Midbrain (tissue), 1 donor: ENCODE results near the gene PHB1.

Experiments used
- DNase-seq: peaks from one replicate; lab custom pipeline; 2025; lab: John Stamatoyannopoulos, UW

PHB1 gene

DNA sequence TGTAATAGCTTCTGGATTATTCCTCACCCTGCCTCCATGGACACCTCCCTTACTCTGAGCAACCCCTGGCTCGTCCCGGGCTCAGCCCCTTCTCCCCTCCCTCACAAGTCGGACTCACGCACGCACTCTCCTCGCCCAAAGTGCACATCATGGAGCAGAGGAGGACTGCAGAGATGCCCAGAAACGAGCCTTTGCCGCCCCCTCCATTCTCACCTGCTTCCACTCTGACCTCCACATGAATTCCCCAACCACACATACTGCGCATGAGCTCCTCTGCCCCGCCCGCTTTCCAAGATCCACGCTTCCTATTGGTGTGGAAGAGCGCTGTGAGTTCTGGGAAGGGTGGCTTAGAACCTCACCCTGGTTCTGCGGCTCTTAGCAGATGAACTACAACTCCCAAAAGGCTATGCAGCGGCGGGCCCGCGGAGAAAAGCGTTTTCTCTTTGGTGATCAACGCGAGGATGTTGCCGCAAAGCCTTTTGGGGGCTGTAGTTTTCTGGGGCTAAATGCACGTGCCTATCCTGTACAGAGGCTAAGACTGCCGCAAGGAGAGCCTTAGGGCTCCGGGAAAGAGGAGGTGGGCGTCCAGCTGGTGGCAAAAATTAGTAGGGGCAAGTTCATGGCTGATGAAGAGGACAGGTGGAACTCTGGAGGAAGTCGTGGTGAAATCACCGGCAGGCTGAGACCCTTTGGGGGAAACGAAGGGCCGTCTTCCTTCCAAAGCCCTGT, at the start of gene PHB1:
Gene PHB1, minus strand, starts transcription at position 261 of the 729 bp plus-strand sequence. CDS start 1,618 bp downstream, outside the sequence.
- peak; percentile 98 for DNase-seq

GRCh38 chr17:49464049-49464448, 49.4 kb upstream of the PHB1 start:
- no peak for DNase-seq

DNA sequence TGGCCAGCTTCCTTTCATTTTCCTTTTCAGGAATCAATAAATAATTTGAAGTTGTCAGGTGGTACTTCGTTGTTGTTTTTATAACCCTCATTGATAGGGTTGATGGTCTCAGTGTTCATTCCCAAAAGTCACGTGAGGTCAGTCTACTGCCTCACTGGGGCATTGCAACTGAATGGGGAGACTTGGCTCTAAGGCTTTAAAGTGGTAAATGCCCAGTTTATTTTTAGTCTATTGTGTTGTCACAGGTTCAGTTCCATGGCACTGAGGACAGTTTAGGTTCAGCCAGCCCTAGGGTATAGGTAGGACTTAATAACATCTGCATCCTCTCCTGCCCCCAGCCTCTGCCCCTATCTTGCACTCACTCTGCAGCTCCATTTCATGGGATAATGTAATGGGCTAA, 46.9 kb upstream of the PHB1 start:
- DNase-seq, result no peak

- DNase-seq, result no peak
Measured at GRCh38 chr17:49460401-49460800, 45.7 kb upstream of the PHB1 start.

DNA sequence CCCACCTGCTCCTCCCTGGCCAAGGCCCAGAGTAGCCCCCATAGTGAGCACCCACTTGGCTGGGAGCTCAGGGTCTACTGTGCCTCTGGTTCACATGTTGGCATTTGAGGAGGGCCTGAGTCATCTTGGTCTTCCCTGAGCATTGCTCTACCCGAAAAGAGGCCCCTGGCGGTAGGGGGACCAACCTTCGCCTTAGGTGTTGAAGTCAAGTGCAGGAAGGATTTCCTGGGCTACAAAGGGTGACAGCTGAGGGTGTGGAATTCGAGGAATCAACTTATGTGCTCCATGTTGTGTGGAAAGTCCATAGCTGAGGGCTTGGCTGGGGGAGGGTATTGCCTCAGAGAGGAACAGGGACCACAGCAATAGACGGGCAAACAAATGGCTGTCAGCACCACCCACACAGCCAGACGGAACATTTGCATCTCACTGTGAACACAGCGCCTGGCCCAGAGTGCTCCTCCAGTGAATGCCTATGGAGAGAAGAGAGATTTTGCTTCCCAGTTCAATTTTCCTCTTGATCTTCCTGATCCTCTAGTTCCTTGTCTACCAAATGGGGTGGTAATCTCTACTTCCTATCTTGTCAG, 44.8 kb upstream of the PHB1 start:
- DNase-seq, result no peak

DNA sequence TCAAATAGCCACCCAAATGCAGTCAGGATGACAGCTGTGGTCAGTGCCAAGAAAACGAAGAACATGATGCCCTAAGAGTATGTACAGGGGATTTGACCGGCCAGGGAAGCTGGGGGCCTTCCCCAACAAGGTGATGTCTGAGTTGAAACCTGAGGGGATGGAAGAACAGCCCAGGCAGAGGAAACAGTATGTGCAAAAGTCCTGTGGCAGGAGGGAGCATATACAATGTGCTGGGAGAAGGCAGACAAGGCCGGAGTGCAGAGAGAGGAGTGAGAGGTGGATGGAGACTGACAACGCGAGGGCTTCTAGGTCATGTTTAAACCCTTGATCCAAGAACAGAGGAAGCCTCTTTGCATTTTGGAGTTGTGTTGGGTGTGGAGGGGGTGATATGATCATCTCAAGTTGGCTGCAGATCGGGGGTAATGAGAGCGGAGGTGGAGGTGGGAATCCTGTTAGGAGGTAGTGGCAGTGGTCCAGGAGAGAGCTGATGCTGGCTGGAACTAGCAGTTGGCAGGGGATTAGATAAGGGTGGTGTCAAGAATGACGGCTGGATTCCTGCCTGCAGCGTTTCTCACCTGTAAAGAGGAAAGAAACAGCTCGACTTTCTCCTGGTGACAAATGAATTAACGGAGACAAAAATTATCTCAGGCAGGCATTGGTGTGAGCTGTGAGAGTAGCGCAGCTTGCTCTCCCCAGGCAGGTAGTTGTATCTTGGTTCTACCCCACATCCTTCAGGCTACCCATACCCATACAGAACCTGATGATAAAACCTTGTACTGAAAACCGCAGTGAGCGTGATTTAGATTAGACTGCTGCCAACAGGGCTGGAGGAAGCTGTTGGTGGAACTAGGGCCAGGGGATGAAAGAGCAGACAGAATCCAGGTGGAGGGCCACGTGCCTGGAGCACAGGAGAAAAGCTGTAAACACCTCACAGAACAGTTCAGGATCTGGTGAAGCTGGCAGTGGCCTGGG, 43.2 kb upstream of the PHB1 start:
- no peak for DNase-seq

DNA sequence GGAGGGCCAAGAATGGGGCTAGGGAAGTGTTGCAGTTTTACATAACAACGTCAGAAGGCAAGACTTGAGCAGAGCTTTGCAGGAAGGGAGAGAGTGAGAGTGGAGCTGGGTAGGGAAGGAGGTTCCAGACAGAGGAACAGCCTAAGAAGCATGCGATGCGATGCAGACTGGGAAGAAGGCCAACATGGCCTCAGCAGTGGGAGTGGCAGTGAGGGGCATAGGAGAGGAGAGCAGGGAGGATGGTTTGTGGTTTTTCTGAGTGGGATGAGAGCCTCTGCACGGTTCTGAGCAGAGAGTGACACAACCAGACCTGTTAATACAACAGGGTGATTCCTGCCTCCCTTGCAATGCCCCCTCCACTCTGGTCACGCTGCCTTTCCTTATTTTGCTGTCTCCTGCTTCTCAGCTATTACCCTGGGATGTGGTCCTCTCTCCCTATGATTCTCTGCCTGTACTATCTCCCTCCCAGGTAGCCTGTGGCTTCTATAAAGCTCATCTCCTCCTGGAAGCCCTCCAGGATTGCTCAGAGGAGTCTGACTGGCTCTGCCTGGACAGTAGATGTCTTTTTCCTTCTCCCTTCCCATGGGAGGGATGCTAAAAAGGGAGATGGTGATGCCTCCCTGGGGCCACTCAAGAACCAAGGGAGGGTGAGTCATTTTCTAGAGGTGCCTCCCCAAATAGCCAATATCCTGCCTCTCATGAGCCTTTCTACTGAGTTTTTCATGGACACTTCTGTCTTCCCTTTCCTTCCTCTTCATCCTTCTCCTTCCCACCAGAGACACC, 41.7 kb upstream of the PHB1 start:
- DNase-seq, result no peak

GRCh38 chr17:49455272-49455861, 40.7 kb upstream of the PHB1 start:
- no peak for DNase-seq

- DNase-seq, result peak; percentile 54
Measured at GRCh38 chr17:49454050-49454449, 39.4 kb upstream of the PHB1 start.

GRCh38 chr17:49452661-49453060, 38.0 kb upstream of the PHB1 start:
- no peak for DNase-seq

DNA sequence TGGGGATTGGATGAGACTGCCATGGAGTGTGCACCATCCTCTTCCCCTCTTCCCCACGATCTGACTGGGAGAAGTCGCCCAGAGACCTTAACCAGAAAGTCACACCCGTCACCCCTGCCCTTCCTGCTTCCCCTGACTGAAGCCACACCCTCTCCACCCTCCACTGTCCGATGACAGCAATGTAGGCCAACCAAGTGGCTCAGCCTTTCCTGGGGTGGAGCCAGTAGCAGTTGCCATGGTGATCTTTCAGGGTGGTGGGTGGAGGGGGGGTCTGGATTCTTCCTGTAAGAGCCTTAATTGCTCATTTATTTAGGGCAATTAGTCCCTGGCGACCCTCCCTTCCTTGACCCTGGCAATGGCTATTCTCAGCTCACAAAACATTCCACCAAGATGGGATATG, 37.5 kb upstream of the PHB1 start:
- no peak for DNase-seq

DNA sequence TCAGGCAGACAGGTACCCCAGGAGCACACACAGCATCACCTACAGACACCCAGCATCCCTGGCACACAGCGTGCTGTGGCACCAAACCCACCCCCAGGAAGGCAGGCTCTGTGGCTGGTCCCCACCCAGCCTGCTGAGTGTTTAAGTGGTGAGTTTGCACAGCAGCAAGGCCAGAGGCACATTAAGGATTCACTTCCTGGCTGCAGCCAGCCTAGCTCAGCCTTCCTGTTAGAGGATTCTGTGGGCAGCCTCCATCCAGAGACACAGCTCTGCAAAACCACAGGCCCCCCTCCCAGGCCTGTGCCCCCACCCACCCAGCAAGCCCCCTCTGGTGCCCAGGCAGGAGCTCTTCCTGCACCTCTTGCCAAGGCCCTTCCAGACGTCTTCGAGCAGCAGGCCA, 36.1 kb upstream of the PHB1 start:
- DNase-seq, result no peak

DNA sequence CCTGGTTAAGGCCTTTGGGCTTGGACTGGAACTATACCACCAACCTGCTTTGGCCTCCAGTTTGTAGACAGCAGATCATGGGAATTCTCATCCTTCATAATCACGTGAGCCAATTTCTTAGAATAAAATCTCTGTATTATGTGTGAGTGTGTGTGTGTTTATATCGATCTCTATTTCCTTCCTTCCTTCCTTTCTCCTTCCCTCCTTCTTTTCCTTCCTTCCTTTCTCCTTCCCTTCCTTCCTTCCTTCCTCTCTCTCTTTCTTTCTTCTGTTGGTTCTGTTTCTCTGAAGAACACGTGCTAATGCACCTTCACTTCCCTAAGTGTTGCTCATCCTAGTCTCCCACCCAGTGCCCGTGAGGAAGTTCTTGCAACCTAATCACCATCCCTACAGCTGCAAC, 35.5 kb upstream of the PHB1 start:
- DNase-seq, result no peak

GRCh38 chr17:49447628-49448302, 33.1 kb upstream of the PHB1 start:
- DNase-seq, result no peak

DNA sequence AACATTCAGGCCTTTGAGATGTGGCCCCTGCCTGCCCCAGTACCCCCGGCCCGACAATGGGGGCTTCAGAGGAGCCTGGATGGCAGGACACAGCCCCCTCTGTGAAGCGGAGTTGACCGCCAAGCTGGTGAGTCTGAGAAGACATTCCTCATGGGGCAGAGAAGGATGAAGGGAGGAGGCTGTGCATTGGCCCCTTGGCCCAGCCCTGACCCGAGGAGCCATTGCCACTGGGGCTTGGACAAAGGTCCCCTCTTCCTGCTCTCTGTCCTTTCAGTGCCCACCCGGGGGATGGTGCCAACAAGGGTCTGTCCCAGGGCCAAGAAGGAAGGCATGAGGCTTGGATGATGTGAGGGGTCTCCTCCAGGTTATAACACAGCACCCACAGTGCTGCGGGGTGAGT, 30.9 kb upstream of the PHB1 start:
- DNase-seq, result no peak

- DNase-seq, result no peak
Measured at GRCh38 chr17:49444384-49444783, 29.7 kb upstream of the PHB1 start.

DNA sequence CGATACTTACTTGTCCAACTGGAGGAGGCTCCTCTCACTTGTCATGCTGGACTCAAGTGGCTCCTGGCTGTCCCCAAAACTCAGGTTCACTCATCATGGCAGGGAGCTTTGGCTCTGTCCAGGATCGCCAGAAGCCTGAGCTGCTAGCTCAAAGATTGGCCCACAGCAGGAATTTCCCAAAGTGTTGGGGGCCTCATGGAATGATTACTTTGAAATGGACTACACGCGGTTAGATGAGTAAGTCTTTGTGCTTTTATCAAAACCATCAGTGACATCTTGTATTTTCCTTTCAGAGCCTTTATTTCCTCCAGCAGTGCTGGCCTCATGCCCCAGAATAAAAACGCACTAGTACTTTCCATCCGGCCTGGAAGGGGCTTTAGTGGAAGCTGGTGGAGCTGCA, 29.2 kb upstream of the PHB1 start:
- no peak for DNase-seq

GRCh38 chr17:49442041-49442440, 27.4 kb upstream of the PHB1 start:
- DNase-seq, result no peak

DNA sequence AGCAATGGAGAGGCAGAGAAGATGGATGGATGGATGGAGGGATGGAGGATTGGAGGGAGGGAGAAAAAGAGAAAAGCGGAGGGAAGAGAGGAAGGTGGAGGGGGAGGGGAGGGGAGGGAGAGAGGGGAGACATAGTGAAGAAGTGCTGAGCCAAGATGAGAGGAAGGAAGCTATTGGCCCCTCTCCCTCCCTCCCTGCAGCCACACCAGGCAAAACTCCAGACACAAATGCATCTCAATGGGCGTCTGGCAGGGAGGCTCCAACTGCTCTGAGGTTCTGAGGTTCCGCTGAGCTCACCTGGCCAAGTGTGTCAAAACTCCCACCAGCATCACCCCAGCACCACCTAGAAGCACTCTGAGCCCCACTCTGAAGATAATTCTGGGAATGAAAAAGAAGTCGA, 26.9 kb upstream of the PHB1 start:
- DNase-seq, result no peak

DNA sequence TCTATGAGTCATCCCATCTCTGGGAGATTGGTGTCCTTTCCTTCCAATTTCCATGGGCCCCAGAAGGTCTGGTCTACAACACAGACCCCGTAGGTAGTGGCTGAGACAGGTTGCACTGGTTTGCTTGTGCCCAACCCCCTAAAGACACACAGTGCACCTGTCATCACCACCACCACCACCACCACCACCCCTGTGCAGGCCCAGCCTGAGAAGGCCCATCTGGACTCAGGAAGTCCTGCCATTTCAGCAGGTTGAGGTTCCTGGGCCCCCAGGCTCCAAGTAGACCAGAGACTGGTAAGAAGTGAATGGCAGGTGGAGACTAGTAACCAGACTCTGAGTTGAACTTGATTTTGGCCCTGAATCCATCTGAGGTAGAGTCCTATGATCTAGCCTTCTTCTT, 25.9 kb upstream of the PHB1 start:
- DNase-seq, result no peak
